AG09309 (cell line): ENCODE measurements around the gene SLC22A15.

Source experiments
- DNase-seq: peaks from one replicate; pipeline ENCODE4 v3.0.0-alpha.2; 2010; ENCODE audit warnings: low read depth
- H3K4me3 ChIP-seq: 2 replicates; pipeline ENCODE4 v1.5.1; 2011; ENCODE audit warnings: mild to moderate bottlenecking, low read depth, low read length, moderate library complexity; ENCODE audit not compliant: control insufficient read depth
- CTCF ChIP-seq: IDR thresholded peaks from 2 replicates; pipeline ENCODE4 v1.5.1; 2011; ENCODE audit warnings: mild to moderate bottlenecking, low read depth, low read length, inconsistent platforms; ENCODE audit not compliant: insufficient read depth, control insufficient read depth; ENCODE audit errors: missing control alignments

SLC22A15 gene

GRCh38 chr1:116115476-116116439, 139.4 kb downstream of the SLC22A15 start:
- peak; percentile 74 for DNase-seq
- H3K4me3 ChIP-seq, result no peak overlapping the region
- TF ChIP-seq CTCF, result no peak

GRCh38 chr1:116118471-116118870, 142.2 kb downstream of the SLC22A15 start:
- no peak for TF ChIP-seq CTCF
- H3K4me3 ChIP-seq, result no peak overlapping the region
- DNase-seq, result no peak
